GM21825 (cell line): ENCODE data around the gene SVEP1.

Source experiments
- ATAC-seq: cut with Tn5 transposase; IDR thresholded peaks from one replicate; pipeline ENCODE4 v1.9.1; 2021; ENCODE audit warnings: mild to moderate bottlenecking, moderate library complexity; ENCODE audit not compliant: unreplicated experiment

The SVEP1 gene

GRCh38 chr9:110329639-110330230, 249.8 kb downstream of the SVEP1 start:
- no peak for ATAC-seq

GRCh38 chr9:110328763-110329162, 250.8 kb downstream of the SVEP1 start:
- no peak for ATAC-seq

- ATAC-seq = no peak
Measured at GRCh38 chr9:110327716-110328115, 251.8 kb downstream of the SVEP1 start.

DNA sequence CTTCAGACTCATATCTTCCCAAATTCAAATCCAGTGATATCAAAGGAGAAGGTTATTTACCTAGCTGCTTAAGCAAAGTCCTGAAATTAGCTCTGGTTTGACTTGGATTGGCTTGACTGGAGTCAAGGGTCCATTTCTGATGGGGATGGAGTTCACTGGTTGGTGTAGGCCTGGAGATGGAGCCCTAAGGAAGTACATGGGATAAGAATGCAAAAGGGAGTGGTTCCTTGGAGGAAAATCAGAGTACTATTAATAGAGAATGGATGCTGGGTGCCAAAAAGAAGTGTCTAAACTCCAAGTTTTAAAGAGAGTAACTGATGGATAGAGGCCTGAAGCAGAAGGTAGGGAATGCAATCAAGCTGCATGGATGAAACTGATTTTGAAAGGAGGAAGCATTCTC, 255.7 kb downstream of the SVEP1 start:
- ATAC-seq = no peak

DNA sequence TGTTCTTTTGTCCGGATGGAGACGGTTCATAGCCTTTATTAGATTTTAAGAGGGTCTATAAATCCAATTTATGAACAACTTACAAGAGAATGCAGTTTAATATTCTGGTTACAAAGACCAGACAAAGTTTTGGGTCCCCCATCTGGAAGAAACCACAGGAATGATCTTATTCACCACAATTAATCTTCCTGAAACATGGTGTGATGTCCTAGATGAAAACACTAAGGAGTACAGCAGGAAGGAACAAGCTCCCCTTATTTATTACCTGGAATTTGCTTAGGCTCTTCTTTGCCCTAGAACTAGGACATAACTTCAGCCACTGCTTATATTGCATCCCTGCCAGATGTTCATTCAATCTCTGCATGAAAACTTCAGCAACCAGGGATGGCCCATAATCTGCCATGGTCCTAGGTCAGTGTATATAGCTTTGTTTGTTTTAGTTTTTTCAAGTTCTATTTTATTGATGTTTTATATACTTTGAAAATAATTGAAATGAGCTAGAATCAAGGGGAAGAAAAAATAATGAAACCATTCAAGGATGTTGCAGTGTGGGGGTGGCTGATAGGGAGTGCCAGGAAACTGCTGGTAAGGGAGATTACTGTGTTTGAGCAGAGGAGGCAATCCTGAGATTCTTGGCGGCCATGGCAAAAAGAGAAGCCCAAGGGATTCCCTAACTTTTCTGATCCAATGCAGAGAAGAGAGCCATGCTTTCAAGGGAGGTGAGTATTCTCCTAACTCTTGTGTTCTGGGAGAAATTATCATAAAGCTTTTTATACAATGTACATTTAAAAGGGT, 258.7 kb downstream of the SVEP1 start:
- no peak for ATAC-seq

DNA sequence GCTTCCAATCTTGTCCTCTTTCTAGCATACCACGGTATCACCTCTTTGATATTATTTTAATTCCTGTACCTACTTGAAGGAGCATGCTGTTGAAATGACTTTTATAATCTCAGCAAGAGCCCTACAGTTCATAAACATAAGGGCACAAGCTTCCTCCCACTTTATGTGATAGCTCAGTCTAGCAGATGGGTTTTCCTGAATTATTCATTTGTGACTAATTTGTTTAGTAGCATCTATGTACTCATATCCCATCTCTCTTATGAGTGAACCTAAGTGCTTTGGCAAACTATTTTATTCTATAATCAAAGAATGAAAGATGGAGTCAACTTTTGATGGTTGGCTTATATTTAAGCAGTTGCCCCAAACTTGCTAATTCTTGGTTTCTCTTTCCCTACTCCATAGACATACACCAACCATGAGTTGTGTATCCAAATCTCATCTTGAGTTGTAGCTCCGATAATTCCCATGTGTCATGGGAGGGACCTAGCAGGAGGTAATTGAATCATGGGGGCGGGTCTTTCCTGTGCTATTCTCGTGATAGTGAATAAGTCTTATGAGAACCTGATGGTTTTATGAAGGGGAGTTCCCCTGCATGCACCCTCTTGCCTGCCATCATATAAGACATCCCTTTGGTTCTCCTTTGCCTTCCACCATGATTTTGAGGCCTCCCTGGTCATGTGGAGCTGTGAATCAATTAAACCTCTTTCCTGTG, 259.6 kb downstream of the SVEP1 start:
- no peak for ATAC-seq

DNA sequence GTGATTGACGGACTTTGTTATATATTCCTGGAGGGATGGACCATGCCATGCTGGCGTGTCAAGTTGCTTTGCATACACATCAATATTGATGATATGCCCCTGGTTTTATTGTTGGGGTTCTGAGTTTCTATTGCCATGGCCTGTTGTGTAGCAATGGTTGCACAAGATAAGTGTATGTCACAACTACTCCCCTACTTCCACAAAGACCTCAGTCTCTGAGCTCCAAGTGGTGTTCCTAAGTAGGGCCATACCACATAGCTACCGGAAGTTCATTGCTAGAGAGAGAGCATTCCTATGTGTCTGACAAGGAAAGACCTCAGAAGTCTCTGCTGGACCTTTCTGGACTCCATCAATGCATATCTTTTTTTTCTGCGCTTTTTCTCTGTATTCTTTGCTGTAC, 261.6 kb downstream of the SVEP1 start:
- no peak for ATAC-seq

GRCh38 chr9:110316261-110317075, 263.1 kb downstream of the SVEP1 start:
- peak; percentile 98 for ATAC-seq
